Fibroblast of pulmonary artery (primary cell): ENCODE results near the gene DBN1.
A peak's percentile ranks its signal among the peaks of the same experiment; 100 is the strongest.

Experiments
- DNase-seq: peaks from one replicate; pipeline ENCODE4 v3.0.0-alpha.2; 2010; ENCODE audit warnings: low read depth
- H3K4me3 ChIP-seq: replicated peaks from 2 replicates; pipeline ENCODE4 v1.5.1; 2011; ENCODE audit warnings: low read depth, mild to moderate bottlenecking, control low read depth, low read length, moderate library complexity
- TF ChIP-seq, protein P1 (sequence below): IDR thresholded peaks from 2 replicates; pipeline ENCODE4 v1.5.1; 2011; ENCODE audit warnings: mild to moderate bottlenecking, control low read depth, low read length, inconsistent platforms; ENCODE audit errors: missing control alignments

Gene DBN1

DNA sequence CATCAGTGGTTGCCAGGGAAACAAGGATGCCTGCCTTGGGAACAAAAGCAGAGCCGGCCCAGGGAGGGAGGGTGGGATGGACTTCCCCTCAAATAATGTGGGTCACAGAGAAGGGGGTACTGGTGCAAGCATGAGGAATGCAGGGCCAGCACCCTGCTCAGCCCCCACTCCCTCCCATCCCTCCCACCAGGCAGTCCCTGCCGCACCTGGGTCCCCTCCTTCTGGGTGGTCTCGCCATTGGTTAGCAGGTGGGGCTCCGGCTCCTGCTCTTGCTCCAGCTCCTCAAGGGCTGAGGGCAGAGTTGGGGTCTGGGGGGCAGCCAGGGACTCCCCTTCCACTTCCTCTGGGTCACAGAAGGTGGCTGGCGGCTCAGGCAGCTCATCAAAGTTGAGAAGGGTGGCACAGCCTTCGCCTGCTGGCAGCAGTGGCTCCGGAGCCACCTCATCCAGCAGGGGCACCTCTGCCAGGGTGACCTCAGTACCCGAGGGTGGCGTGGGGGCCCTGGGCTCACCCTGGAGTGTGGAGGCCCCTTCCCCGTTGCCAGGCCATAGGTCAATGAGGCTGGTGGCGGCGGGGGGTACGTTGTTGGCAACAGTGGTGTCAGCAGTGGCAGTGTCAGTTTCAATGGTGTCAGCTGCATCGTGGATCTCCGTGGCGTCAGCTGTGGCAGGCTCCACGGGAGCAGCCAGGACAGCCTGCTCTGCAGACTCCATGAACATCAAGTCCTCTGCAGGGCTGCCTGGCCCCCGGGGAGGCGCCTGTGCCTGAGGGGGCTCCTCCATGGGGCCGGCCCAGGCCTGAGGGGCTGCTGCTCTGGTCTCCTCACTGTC, 15.4 kb downstream of the DBN1 start:
- TF ChIP-seq, protein P1, sequence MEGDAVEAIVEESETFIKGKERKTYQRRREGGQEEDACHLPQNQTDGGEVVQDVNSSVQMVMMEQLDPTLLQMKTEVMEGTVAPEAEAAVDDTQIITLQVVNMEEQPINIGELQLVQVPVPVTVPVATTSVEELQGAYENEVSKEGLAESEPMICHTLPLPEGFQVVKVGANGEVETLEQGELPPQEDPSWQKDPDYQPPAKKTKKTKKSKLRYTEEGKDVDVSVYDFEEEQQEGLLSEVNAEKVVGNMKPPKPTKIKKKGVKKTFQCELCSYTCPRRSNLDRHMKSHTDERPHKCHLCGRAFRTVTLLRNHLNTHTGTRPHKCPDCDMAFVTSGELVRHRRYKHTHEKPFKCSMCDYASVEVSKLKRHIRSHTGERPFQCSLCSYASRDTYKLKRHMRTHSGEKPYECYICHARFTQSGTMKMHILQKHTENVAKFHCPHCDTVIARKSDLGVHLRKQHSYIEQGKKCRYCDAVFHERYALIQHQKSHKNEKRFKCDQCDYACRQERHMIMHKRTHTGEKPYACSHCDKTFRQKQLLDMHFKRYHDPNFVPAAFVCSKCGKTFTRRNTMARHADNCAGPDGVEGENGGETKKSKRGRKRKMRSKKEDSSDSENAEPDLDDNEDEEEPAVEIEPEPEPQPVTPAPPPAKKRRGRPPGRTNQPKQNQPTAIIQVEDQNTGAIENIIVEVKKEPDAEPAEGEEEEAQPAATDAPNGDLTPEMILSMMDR: no peak
- DNase-seq: no peak
- no peak overlapping the region for H3K4me3 ChIP-seq

DNA sequence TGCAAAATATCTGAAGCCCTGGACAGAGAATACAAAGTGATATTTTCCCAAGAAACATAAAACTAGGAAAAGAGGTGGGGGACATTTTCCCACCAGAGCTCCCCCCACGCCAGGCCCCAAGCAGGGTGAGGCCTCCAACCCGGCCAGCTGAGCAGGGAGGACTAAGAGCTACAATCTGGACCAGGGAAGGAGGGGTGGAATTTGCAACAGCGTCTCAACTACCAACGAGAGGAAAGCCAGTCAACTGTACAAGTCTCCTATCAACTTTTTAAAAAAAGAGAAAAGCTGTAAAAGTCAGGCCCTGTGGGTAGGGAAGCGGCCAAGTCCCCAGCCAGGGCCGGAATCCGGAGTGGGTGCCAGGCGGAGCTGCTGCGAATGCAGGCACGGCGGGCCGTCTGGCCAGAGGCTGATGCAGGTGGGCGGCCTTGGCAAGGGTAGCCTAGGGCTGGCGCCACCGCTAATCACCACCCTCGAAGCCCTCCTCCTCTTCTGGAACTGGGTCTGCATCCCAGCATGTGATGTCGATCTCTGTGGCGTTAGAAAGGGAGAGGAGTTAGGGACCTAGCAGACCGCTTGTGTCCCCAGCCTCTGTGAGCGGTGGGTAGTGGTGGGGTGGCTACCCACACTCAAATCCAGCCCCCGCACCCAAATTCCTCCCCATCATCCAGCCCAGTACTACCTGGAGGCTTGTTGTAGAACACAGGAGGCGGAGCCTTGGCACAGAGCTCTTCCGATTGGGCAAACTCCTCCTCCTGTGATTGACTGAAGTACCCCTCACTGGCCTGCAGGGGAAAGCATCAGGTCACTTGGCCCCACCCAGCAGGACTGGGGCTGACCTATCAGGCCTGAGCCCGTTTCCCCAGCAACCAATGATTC, 16.2 kb downstream of the DBN1 start:
- TF ChIP-seq, protein P1: peak; percentile 63
- no peak overlapping the region for H3K4me3 ChIP-seq
- DNase-seq: peak; percentile 97

DNA sequence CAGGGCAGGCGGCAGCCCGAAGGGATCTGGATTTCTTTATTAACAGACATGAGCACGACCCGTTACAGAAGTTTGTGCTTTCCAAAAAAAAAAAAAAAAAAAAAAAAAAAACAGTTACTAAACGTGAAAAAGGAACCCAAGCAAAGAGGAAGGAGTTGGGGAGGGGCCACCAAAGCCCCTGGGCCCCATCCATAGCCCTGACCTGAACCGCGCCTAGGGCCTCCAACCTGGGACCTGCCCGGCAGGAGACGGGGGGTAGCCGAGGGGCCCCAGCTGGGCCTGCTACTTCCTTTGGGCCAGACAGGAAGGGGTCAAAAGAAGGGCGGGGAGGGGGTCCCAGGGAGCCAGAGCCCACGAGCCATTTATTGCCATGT, 16.9 kb downstream of the DBN1 start:
- DNase-seq: no peak
- H3K4me3 ChIP-seq: no peak overlapping the region
- TF ChIP-seq, protein P1: no peak

DNA sequence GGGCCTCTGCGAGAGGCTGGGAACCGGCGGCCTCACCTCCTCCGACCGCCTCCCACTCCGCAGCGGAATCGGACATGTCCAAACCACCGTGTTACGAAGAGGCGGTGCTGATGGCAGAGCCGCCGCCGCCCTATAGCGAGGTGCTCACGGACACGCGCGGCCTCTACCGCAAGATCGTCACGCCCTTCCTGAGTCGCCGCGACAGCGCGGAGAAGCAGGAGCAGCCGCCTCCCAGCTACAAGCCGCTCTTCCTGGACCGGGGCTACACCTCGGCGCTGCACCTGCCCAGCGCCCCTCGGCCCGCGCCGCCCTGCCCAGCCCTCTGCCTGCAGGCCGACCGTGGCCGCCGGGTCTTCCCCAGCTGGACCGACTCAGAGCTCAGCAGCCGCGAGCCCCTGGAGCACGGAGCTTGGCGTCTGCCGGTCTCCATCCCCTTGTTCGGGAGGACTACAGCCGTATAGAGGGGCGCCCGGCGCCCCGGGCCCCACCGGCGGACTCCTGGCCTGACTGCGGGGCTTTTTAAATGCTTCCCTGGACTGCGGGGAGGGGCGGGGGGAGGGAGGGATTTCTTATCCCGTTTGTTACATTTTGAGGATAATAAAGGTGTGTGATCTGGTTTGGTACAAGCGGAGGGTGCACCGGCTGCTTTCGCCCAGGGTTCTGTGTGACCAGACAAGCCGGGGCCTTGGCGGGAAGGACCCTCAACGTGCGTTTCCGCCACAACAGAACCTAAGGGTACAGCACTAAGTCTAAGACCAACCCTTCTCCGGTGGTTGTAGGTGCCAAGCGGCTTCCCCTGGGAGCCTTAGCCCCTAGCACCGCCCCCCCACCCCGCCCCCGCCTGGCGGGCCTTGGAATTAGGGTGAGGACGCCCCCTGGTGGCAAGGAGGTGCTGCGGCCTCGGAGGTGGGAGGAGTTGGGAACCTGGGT, 17.5 kb downstream of the DBN1 start:
- peak overlapping the region; percentile 46 for H3K4me3 ChIP-seq
- DNase-seq: peak; percentile 90
- TF ChIP-seq, protein P1: peak; percentile 84

DNA sequence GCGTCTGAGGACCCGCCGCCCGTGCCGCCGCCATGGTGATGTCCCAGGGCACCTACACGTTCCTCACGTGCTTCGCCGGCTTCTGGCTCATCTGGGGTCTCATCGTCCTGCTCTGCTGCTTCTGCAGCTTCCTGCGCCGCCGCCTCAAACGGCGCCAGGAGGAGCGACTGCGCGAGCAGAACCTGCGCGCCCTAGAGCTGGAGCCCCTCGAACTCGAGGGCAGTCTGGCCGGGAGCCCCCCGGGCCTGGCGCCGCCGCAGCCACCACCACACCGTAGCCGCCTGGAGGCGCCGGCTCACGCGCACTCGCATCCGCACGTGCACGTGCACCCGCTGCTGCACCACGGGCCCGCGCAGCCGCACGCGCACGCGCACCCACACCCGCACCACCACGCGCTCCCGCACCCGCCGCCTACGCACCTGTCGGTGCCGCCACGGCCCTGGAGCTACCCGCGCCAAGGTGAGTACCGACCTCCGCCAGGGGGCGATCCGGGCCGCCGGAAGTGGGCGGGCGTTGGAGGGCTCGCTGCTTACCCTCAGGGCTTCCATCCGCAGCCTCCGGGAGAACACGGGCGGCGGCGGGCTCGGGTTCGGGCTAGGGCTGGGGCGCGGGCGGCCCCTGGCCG, 18.3 kb downstream of the DBN1 start:
- TF ChIP-seq, protein P1: peak; percentile 34
- H3K4me3 ChIP-seq: peak overlapping the region; percentile 46
- DNase-seq: peak; percentile 63

DNA sequence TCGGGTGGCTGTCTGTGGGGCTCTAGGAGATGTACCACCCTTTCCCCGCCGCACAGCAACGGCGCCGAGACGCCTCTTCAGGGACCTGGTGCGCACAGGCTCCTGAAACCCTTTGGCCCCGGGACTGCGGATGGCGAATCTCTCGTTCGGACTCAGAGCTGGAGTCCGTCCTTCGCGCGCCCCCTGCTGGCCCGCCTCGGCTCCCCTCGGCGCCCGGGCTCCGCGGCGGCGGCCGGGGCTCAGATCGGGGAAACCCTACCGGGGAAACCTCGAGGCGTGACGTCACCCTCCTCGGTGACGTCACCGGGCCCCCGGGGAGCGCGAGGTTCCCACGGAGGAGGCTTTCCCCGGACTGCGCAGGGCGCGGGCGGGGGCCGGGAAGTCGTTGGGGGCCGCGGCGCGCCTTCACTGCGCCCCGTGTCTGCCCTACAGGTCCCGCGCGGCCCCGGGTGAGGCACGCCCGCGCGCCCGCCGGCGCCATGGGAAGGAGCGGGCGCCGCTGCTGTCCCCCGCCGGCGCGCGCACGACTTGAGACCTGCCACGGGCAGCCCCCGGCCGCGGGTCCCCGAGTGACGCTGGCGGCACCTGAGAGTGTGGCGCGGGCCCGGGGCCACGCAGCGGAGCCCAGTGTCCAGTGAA, 18.9 kb downstream of the DBN1 start:
- peak overlapping the region; percentile 46 for H3K4me3 ChIP-seq
- DNase-seq: peak; percentile 87
- TF ChIP-seq, protein P1: peak; percentile 40
